Measurements from ENCODE around the gene TXLNG. TPM values are rescaled to one million over a fixed set of nuclear protein-coding genes. Genes with fewer than 3 reads are reported as not detected.

The TXLNG gene
- total and polyA plus RNA-seq, 2 of the 4 experiments (the other 2 are of a cell fraction), result 7.0 to 9.7 TPM

DNA sequence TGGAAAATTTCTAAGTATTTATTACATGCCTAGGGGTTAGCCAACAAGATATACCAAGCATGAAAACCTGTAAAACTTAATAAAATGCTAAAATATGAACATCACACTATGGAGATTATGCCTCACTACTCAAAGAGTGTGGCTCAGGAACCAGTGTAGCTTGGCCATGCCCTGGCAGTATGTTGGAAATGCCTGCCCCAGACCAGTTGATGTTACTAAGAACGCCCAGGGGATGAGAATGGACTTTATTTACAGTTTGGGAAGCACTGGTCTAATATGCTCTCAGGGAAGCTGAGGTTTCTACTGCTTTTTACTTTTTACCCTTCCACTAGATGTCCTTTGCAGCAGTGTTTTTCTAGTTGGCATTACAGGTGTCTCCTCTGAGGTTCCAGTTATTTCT lies 23.7 kb upstream of the TXLNG start:
- Histone ChIP-seq H3K9ac (ENCODE audit: low read depth, low read length) (no peak overlapping the region), H2BK20ac (ENCODE audit: low read depth, low read length) (no peak overlapping the region), H3K18ac (ENCODE audit: low read depth, low read length) (no peak overlapping the region), H2BK15ac (ENCODE audit: low read depth, low read length) (no peak overlapping the region), H3K4me1 (ENCODE audit: control insufficient read depth, insufficient read depth, low read length) (no peaks in the 10 kb centered on the region), H3K79me1 (ENCODE audit: low read depth in 1 of 2, low read length in 2 of 2) (no peaks in the 10 kb centered on the region), H4K8ac (ENCODE audit: low read depth in 2 of 2, low read length in 2 of 2) (no peak overlapping the region), H3K9me1 (ENCODE audit: insufficient read depth, low read length) (no peaks in the 10 kb centered on the region), H2AK5ac (ENCODE audit: low read depth, low read length) (no peak overlapping the region), H3K27ac (ENCODE audit: insufficient read depth, low read length) (no peak overlapping the region), H2AK9ac (replicated peaks; ENCODE audit: low read depth, low read length, poor library complexity) (no peak overlapping the region), H4K5ac (ENCODE audit: low read depth, low read length) (no peak overlapping the region), H3K36me3 (ENCODE audit: control insufficient read depth, insufficient read depth, low read length) (peaks cover 15% of the 10 kb centered on the region), H3K56ac (ENCODE audit: extremely low read depth, insufficient read depth, low read length) (no peak overlapping the region), H3K14ac (replicated peaks; ENCODE audit: low read depth, low read length) (no peak overlapping the region), H3K23ac (ENCODE audit: low read depth, low read length) (no peak overlapping the region), H3K4me2 (ENCODE audit: low read depth, low read length) (no peak overlapping the region), H4K20me1 (ENCODE audit: insufficient read depth, low read length) (no peaks in the 10 kb centered on the region), H3K27me3 (ENCODE audit: control insufficient read depth, insufficient read depth, low read length) (no peaks in the 10 kb centered on the region; the same call in 1 of the 2 replicates), H3K4me3 (ENCODE audit: insufficient read depth, low read depth, low read length) (no peak overlapping the region), H2AFZ (replicated peaks; ENCODE audit: low read length, poor library complexity) (no peak overlapping the region), H4K91ac (ENCODE audit: insufficient read depth, low read depth, low read length) (no peak overlapping the region), H3K9me3 (ENCODE audit: control insufficient read depth, insufficient read depth, low read length) (no peaks in the 10 kb centered on the region), H3K4ac (ENCODE audit: low read depth, low read length) (no peak overlapping the region), H2BK5ac (ENCODE audit: low read depth, low read length, poor library complexity, severe bottlenecking) (no peak overlapping the region), H2BK120ac (ENCODE audit: low read depth, low read length) (no peak overlapping the region)
- POLR2A ChIA-PET (ENCODE audit: unreplicated experiment), result no interaction called here
- no peak for ATAC-seq (ENCODE audit: low read depth)
- in situ Hi-C loops (cut with MboI; ENCODE audit: low sequenced_read_pairs), result no loop called here
- dilution Hi-C loops (cut with HindIII; ENCODE audit: low sequenced_read_pairs, unreplicated experiment), result no loop called here
- CTCF ChIA-PET, result no interaction called here
- DNase-seq, result no peak
- BruUV-seq (replicated peaks), result no TSS peak
- TF ChIP-seq, protein P1, sequence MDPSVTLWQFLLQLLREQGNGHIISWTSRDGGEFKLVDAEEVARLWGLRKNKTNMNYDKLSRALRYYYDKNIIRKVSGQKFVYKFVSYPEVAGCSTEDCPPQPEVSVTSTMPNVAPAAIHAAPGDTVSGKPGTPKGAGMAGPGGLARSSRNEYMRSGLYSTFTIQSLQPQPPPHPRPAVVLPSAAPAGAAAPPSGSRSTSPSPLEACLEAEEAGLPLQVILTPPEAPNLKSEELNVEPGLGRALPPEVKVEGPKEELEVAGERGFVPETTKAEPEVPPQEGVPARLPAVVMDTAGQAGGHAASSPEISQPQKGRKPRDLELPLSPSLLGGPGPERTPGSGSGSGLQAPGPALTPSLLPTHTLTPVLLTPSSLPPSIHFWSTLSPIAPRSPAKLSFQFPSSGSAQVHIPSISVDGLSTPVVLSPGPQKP (IDR thresholded peaks at IDR 0.05; ENCODE audit: borderline replicate concordance, low read depth, low read length), result no peak
- TF ChIP-seq RCOR1 (IDR thresholded peaks at IDR 0.05; ENCODE audit: insufficient replicate concordance, low read length) (no peak), CTCF (conservative IDR thresholded peaks at IDR 0.05; ENCODE audit: low read depth, low read length) (no peak), RAD21 (IDR thresholded peaks at IDR 0.05; ENCODE audit: low read length) (no peak), CHD1 (IDR thresholded peaks at IDR 0.05; ENCODE audit: low read depth, low read length) (no peak), MAFK (IDR thresholded peaks at IDR 0.05; ENCODE audit: low read depth, low read length) (no peak), RFX5 (IDR thresholded peaks at IDR 0.05; ENCODE audit: low read depth, low read length) (no peak), POLR2A (IDR thresholded peaks at IDR 0.05; ENCODE audit: low read depth, low read length) (no peak), MXI1 (IDR thresholded peaks at IDR 0.05; ENCODE audit: borderline replicate concordance, low read depth, low read length) (no peak), SMC3 (IDR thresholded peaks at IDR 0.05; ENCODE audit: low read depth, low read length) (no peak)
- TF ChIP-seq, protein P2, sequence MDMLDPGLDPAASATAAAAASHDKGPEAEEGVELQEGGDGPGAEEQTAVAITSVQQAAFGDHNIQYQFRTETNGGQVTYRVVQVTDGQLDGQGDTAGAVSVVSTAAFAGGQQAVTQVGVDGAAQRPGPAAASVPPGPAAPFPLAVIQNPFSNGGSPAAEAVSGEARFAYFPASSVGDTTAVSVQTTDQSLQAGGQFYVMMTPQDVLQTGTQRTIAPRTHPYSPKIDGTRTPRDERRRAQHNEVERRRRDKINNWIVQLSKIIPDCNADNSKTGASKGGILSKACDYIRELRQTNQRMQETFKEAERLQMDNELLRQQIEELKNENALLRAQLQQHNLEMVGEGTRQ (IDR thresholded peaks at IDR 0.05; ENCODE audit: low read depth, low read length), result no peak
- intact Hi-C loops (cut with micrococcal nuclease), result loop anchor here (1.0 kb wide), 1 partner anchor 9 kb away; no protein-coding TSS in a partner anchor
- WGBS, 2 experiments (ENCODE audit: extremely low coverage in 2 of 2, insufficient read length in 1 of 2), result no CpG with 5 or more reads among the region's 1 CpG

All from IMR-90 (cell line).